Thyroid gland (tissue), 4 donors: ENCODE results near the gene ARID4B.

Source experiments
- POLR2A ChIP-seq, 2 donors: fragments of 450-650 bp; IDR thresholded peaks; one replicate each; pipeline ENCODE4 v1.6.1; 2017; ENCODE audit warnings: antibody characterized with exemption in 2 of 2, mild to moderate bottlenecking in 2 of 2, moderate library complexity in 1 of 2
- TF ChIP-seq, protein P1 (sequence below), 6 experiments: fragments of 200-600 bp in 3 of 6; fragments of 450-650 bp in 3 of 6; sonication (generic) in 3 of 6; IDR thresholded peaks; one replicate each; pipeline ENCODE4 v1.5.1; 2016 to 2019; ENCODE audit warnings: antibody characterized with exemption in 6 of 6, mild to moderate bottlenecking in 2 of 6, inconsistent platforms in 1 of 6, moderate library complexity in 1 of 6

- no peak for TF ChIP-seq POLR2A (IDR thresholded peaks at IDR 0.05)
- TF ChIP-seq, protein P1, sequence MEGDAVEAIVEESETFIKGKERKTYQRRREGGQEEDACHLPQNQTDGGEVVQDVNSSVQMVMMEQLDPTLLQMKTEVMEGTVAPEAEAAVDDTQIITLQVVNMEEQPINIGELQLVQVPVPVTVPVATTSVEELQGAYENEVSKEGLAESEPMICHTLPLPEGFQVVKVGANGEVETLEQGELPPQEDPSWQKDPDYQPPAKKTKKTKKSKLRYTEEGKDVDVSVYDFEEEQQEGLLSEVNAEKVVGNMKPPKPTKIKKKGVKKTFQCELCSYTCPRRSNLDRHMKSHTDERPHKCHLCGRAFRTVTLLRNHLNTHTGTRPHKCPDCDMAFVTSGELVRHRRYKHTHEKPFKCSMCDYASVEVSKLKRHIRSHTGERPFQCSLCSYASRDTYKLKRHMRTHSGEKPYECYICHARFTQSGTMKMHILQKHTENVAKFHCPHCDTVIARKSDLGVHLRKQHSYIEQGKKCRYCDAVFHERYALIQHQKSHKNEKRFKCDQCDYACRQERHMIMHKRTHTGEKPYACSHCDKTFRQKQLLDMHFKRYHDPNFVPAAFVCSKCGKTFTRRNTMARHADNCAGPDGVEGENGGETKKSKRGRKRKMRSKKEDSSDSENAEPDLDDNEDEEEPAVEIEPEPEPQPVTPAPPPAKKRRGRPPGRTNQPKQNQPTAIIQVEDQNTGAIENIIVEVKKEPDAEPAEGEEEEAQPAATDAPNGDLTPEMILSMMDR (IDR thresholded peaks at IDR 0.05), result no peak
These were observed 32.1 kb downstream of the ARID4B start for GRCh38 chr1:235295902-235296350.
